HG03521 (cell line): ENCODE data around the gene MRPL39.
"Not testable (repeated sequence)": the region's sequence is repeated elsewhere in the genome, so short reads cannot be mapped to it uniquely, and the experiment has no call there.

Experiments
- ATAC-seq: cut with Tn5 transposase; IDR thresholded peaks from one replicate; pipeline ENCODE4 v1.9.1; 2021; ENCODE audit warnings: mild to moderate bottlenecking, moderate library complexity; ENCODE audit not compliant: unreplicated experiment

MRPL39 gene

DNA sequence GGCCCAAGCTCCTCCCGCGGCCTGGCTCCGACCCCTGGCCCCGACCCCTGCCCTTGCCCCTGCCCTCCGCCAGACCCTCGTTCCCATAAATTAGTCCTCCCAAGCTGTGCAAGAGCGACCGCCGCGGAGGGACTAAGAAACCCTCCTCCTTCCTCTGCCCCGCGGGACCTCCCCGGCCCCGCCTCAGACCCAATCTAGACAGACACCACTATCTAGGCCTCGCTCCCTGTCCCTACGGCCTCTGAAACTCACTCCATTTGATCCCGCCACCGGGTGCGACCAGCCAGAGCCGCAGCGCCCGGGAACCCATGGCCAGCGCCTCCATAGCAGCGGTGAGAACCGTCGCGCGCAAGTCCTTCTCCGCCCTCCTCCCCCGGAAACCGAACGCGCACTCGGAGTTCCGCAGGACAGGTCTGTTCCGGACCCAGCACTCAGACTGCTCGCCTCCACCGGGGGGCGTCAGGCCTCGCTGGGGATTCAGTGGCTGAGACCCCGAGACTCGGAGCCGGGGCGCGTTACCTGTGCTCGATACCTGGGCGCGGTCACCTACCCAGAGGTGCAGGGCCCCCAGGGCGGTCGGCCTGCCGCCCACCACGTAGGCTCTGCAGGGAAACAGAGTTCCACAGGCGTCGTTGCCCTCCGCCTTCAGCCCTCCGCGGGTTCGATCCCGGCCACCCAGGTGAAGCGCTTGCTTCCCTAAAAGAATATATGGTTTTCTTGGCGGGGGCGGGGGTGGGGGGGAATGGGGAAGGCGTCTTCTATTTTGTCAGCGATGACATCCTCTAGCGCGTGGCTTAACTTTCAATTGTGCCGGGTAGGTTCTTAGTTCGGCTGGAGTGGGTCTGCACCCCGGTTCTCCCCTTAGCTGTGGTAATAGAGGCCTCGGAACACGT is at the start of gene MRPL39:
Gene MRPL39, minus strand, starts transcription at position 331 of the 893 bp plus-strand sequence. Its CDS starts 6 bp downstream, at position 325.
- peak; percentile 96 for ATAC-seq

DNA sequence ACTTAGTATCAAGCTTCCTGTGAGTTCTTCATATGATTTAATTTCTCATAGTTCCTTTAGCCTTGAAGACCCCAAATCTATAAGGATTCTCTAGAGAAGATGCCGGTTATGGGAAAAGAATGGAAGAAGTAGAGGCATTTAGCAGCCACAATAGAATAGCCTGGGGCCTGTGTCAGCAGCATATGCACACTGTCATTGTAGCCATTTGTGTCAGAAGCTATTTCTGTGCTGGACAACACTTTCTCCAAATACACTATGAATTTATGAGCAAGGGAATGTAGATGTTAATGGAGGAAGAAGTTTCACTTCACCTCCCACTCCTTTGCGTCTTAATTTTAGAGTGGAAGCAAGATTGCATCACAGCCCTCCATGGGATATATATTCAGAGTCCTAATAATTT is 49.1 kb upstream of the MRPL39 start:
- no peak for ATAC-seq

DNA sequence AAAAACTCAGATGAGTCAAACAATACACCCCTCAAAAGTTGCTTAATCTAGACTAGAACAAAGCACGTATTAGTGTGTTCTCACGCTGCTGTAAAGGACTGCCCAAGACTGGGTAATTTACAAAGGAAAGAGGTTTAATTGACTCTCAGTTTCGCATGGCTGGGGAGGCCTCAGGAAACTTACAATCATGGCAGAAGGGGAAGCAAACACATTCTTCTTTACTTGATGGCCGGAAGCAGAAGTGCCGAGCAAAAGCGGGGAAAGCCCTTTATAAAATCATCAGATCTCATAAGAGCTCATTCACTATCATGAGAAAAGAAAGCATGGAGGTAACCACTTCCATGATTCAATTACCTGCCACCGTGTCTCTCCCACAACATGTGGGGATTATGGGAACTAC is 41.9 kb upstream of the MRPL39 start:
- ATAC-seq: no peak

DNA sequence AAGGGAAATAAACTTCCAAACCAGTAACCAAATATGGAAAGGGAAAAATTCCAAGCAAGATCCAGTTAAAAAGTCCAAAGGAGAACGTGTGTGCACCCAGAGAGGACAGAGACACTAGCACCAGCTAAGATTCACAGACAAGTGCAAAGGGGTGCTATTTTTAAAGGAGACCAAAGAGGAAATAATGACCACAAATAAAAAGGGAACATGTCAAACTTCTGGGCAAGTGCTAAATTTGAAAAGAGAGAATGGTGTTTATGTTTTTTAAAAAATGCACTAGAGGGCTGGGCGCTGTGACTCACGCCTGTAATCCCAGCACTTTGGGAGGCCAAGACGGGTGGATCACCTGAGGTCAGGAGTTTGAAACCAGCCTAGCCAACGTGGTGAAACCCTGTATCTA is 40.4 kb upstream of the MRPL39 start:
- ATAC-seq: no peak

DNA sequence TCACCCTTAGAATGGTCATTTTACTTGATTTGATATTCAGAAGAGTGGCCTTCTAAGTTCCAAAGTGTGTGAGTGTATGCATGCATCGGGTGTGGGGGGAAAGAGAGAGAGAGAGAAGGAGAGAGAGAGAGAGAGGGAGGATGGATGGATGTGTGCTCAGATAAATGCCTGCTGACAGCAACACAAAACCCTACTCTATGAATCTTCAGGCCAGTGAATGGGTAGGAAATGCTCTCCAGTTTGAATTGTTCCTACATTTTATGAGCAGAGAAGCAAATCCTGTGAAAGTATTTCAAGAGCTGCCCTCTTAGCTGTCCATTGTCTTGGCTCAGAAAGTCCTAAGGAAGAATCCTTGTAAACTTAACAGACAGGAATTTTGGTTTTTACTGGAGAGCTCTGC is 39.2 kb upstream of the MRPL39 start:
- ATAC-seq: no peak

DNA sequence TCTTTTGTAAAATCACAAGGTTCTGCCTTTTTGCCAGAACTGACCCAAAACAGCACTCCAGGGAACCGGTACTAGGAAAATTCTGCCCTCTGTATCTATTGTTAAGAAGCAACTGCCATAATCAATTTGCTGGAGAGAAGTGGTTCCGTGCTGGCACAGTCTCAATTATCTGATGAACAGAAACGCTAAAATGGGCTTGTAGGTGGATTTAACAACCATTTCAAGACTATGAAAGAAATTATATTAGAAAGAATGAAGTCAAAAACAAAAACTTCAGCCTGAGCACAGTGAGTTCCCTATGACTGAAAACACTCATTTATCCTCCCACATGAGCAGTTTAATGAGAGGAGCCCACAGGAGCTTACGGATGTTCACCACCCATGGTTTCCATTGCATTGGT is 36.2 kb upstream of the MRPL39 start:
- ATAC-seq: no peak

DNA sequence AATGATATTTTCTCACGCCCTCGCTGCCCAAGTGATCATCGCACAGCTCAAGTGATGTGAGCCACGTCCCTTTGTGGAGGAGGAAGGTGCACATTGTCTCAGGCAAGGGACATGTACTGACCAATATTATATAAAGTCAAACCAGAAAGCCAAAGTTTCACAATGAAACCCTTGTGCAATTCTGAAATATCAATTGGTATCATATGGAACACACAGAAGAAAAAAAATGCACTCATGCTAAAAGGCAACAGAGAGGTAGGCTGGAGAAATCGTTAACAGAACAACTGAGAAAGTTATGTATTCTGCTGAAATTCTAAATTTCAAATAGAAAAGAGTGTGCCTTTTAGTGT is 33.6 kb upstream of the MRPL39 start:
- no peak for ATAC-seq

DNA sequence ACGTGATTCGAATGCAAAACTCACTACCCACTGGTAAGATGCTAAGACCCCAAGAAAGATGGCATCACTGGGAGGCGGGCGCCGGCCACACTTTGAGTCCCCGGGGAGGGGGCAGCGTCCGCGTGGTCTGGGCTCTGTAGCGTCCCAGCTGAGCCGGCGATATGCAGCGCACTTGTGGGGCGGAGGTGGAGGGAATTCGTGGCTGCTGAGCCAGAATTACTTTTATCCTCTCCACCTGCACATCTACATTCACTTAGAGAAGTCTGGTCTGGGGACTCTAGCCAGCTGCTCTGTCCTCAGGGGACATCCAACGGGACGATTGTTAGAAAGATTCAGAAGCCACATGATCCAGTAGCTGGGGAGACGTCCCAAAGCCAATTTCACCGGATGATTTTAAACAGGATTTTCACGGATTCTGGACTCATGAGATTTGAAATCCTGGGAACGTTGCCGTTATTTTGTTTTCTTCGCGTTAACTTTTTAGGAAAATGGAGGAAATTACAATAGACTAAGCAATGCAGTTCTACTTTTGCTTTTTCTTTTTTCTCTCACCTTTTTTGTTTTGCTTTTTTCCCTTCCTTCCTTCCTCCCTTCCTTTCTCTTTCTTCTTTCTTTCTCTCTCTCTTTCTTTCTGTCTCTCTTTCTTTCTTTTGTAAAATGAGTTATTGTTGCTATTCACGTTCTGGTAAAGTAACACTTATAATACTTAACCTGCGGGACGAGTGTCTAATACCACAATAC is 33.1 kb upstream of the MRPL39 start:
- ATAC-seq: peak; percentile 21

DNA sequence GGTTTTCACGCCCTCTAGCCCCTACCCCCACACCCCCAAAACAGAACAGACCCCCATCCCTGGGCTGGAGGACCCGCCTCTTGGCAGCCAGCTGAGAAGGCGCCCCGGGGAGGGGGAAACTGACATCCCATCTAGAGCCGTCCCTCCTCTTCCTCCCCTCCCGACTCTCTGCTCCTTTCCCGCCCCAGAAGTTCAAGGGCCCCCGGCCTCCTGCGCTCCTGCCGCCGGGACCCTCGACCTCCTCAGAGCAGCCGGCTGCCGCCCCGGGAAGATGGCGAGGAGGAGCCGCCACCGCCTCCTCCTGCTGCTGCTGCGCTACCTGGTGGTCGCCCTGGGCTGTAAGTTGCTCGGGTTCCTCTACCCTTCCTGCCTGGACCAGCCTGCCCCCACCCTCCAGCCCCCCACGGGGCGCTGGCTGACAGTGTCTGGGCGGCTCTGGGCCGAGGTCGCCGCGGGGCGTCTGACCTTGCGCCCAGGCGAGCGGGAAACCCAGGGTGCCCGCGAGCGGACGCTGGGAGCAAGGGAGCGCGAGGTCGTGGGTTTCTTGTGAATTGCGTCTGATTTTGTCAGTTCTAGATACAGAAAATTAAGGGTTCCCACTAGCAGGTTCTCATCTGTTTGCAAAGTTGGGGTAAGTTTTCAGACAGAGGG is 32.4 kb upstream of the MRPL39 start:
- ATAC-seq: peak; percentile 63

DNA sequence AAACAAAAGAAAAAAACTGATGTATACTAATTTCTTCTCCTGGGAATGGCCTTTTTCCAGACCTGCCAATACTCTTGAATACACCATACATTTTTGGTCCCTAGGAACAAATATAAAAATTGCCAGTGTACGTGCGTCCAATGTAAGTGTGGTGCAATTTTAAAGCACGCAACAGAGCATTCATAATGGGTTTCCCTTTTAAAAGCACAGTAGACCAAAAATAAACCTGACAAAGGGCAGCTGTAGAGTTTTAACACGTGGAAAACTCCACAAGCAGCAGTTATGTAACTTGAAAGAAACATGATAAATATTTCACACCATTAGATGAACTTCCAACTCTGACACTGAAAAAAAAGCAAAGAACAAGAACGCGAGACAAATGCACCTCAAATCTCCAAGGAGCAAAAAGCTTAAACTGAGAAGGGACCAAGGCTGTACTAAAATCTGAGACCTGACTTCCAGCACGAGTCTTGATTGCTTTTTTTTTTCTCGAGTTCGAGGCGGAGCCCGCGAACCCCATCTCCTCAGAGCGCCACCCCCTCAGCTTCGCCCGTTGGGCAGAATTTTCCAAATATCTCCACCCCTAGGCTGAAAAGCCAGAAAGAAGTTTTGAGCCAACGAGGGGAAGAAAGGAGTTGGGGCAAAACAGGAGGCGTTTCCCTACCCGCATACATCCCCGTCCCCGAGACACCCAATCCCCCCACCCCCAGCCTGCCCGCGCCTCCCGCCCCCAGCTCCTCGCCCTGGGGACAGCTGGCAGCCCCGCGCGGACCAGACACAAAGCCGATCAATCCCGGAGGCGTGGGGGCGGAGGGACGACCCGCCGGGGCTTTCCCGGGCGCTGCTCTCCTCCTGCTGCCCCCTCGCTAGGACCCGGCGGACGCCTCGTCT is 31.6 kb upstream of the MRPL39 start, which contains the start of gene JAM2:
Gene JAM2, plus strand, starts transcription at position 599 of the 891 bp plus-strand sequence. CDS start 564 bp downstream, outside the sequence.
- ATAC-seq: peak; percentile 34

DNA sequence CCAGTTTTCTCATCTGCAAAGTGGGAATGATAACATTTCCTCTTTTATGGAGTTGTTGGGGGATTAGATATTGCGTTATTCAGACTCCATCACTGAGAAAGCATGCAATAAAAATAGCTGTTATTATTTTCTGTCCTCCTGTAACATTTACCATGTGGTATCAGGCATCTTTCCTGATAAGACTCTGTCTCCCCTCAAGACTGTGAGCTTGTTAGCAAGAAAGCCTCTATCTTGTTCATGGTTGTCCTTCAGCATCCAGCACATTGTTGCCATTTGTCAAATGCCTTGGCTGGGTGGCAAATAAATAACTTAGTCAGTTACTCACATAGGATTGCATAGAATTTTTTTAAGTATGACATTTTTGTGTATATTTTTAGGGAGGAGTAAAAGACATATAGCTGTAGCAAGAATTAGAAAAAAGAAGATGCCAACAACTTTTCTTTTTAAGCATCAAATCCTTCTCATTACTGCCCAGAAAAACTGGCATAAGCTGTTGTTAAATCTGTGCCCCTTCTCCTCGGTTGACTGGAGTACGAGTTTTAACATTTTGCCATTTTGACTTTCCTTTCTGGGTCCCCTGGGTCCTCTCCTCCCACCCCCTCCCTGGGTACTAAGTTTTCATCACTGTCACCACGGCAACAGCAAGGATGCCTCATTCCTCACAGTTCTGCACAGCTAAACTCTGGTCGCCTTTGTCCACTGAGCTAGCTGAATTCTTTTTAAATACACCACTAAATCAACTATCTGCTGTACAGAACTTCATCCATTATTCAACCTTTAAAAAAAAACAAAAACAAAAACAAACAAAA is 30.8 kb upstream of the MRPL39 start:
- ATAC-seq: no peak

DNA sequence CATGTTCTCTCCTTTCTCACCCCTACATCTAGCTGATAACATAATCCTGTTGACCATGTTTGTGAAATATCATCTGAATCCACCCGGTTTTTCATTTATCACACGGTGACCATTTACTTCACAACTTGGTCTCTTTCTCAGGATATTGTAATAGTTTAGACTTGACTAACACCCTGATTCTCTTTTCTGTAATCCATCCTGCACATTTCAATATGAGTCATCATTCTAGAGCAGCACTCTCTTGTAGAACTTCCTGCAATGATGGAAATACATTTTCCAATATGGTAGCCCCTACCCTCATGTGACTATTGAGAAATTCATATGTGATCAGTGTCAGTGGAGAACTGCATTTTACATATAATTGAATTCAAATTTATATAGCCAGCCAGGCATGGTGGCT is 29.4 kb upstream of the MRPL39 start:
- no peak for ATAC-seq

DNA sequence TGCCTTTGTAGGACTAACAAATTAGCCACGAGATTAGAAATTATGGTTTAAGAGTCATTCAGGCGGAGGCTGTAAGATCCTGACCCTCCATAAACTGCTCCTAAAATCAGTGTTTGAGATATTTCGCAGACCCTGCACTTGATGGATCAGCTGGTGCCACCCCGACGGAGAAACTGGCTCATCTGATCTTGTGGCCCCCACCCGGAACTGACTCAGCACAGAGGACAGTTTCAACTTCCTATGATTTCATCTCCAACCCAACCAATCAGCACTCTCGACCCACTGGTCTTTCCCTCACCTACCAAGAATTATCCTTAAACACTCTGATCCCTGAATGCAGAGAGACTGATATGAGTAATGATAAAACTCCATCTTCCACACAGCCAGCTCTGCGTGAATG is 28.0 kb upstream of the MRPL39 start:
- ATAC-seq: no peak

DNA sequence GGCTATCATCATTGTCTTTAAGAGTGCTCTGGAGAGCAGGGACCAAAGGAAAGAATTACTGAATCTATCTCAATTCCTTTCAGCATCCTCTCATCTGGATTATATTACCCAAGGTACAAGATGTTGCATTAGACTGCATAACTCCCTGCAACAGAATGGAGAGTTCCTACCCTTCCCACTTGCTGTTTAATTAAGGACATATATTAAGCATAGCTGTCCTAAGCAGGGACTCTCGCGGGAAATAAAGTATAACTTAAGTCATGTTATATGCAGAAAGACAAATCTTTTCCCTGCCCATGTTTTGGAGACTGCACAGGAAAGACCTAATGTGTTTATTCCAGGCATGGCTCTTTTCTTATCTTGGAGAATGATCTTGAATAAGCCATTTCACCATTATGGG is 25.0 kb upstream of the MRPL39 start:
- no peak for ATAC-seq

DNA sequence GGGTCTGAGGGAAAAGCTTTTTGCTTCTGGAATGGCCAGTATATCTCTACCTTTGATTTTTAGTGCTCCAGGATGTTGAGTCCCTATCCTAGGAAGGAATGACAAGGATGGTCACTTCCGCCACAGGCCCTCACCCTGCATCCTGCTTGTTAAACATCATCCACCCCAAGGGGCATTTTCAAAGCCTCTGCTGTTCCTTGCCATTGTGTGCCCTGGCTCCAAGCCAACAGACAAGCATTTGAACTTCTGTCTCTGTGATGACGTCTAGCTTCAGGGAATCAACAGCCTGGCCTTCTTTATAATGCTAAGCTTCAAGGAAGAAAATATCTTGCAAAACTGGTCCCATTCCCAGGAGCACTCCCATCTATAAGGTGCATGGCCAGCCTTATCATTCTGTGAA is 19.5 kb upstream of the MRPL39 start:
- no peak for ATAC-seq

DNA sequence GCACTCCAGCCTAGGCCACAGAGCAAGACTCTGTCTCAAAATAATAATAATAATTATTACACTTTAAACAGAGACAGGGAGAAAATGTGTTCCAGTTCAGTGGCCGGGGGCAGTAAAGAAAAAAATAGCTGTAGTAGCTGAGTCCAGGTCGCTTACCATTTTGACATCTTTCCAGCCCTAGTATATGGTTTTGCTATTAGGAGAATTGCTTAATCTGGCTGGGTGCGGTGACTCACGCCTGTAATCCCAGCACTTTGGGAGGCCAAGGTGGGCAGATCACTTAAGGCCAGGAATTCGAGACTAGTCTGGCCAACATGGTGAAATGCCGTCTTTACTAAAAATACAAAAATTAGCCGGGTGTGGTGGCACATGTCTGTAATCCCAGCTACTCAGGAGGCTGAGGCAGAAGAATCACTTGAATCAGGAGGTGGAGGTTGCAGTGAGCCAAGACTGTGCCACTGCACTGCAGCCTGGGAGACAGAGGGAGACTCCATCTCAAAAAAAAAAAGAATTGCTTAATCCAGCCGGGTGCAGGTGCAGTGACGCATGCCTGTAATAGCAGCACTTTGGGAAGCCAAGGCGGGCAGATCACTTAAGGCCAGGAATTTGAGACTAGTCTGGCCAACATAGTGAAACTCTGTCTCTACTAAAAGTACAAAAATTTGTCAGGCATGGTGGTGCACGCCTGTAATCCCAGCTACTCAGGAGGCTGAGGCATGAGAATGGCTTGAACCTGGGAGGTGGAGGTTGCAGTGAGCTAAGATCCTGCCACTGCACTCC is 18.7 kb upstream of the MRPL39 start:
- not testable (repeated sequence) for ATAC-seq

DNA sequence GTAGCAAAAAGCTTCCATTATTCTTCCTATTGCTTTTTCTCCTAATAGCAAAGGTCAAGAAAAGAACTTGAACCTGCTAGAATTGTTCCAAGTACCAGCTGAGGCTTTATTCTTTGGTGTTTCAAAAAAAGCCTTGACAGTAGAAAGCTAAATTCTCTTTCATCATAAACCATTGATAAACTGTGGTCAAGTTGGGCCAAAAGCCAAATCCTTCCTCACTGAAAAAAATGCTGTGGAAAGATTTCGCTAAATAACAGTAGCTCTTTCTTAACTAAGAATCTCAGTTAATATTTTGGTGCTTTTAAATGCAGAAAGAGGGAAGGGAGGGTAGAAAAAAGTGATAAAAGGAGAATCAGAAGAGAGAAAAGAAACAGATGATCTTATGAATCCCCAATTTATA is 17.8 kb upstream of the MRPL39 start:
- no peak for ATAC-seq

DNA sequence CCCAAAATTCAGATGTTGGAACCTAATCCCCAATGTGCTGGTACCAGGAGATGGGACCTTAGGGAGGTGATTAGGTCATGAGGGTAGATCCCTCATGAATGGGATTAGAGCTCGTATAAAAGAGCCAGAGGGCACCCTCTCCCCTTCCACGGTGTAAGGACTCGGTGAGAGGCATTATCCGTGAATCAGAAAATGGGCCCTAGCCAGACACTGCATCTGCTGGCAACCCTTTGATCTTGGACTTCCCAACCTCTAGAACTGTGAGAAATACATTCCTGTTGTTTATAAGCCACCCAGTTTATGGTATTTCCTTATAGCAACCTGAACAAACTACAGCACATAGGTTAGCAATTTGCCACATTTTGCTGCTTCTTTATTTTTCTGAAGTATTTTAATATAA is 17.2 kb upstream of the MRPL39 start:
- ATAC-seq: no peak

DNA sequence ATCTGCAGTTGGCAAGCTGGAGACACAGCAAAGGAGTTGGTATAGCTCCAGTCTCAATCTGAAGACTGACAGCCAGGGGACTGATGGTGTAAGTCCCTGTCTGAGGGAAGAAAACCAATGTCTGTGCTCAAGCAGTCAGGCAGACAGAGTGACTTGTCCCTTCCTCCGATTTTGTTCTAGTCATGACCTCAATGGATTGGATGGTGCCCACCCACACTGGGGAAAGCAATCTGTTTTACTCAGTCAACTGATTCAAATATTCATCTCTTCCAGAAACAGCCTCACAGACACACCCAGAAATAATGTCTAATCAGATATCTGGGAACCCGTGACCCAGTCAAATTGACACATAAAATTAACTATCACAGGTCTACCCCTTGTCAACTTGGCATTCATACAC is 11.9 kb upstream of the MRPL39 start:
- no peak for ATAC-seq
